HepG2 (cell line): ENCODE results near the gene KRTCAP3. TPM values are rescaled to one million over a fixed set of nuclear protein-coding genes. Genes with fewer than 3 reads are reported as not detected.

Experiments used
- ATAC-seq: fragments of 200-7000 bp; cut with Tn5 transposase; 3 replicates; pipeline ENCODE4 v1.9.1; 2020; ENCODE audit warnings: mild to moderate bottlenecking, moderate library complexity
- BruUV-seq: library from RNA; stranded (reverse); fragments of 400-500 nt; replicated peaks from 2 replicates; lab custom pipeline; 2021; lab: Mats Ljungman, UMichigan
- CTCF ChIA-PET: fragments of 300-600 bp; formaldehyde crosslinking; extraction: SDS; loops from one replicate; lab custom pipeline; 2021; ENCODE audit warnings: low total read pairs, inconsistent platforms, low intra/inter-chr PET ratio; lab: Yijun Ruan, JAX
- POLR2A ChIA-PET: fragments of 350-600 bp; sonication (Branson Sonifier 250); formaldehyde crosslinking; loops from one replicate; lab custom pipeline; 2020; ENCODE audit warnings: antibody characterized with exemption, inconsistent platforms; lab: Yijun Ruan, JAX
- DNase-seq: peaks from one replicate; pipeline ENCODE4 v3.0.0-alpha.2; 2015; ENCODE audit warnings: low spot score
- FAIRE-seq: peaks from 3 replicates; lab custom pipeline; 2011; peaks lifted over from hg19 to GRCh38; lab: Jason Lieb, UNC
- H2AFZ ChIP-seq: one replicate; pipeline ENCODE4 v1.6.1; 2011; ENCODE audit warnings: low read length, inconsistent platforms
- H3K27ac ChIP-seq: fragments of 300-600 bp; 3 replicates; pipeline ENCODE4 v1.8.0; 2011; ENCODE audit warnings: mixed run types, mild to moderate bottlenecking, mixed read lengths, low read length, inconsistent platforms; ENCODE audit not compliant: insufficient read depth; ENCODE audit errors: extremely low read length
- H3K27me3 ChIP-seq, 2 experiments: fragments of 200-600 bp in 1 of 2; 2 replicates in 1 of 2; 3 replicates in 1 of 2; pipeline versions ENCODE4 v1.6.0 to v1.8.0; 2011; ENCODE audit warnings: low read length in 2 of 2, mild to moderate bottlenecking in 2 of 2, moderate library complexity in 2 of 2, inconsistent platforms in 1 of 2; ENCODE audit not compliant: insufficient read depth in 2 of 2, control insufficient read depth in 1 of 2
- H3K36me3 ChIP-seq, 2 experiments: fragments of 200-600 bp in 1 of 2; replicated peaks in 1 of 2; 2 replicates in 1 of 2; 3 replicates in 1 of 2; pipeline versions ENCODE4 v1.5.1 to v1.8.0; 2011; ENCODE audit warnings: low read length in 2 of 2, inconsistent platforms in 1 of 2; ENCODE audit not compliant: insufficient read depth in 2 of 2, control insufficient read depth in 1 of 2
- H3K4me1 ChIP-seq: 2 replicates; pipeline ENCODE4 v1.5.1; 2012; ENCODE audit warnings: low read length, inconsistent platforms; ENCODE audit not compliant: insufficient read depth
- H3K4me2 ChIP-seq: 2 replicates; pipeline ENCODE4 v1.6.0; 2011; ENCODE audit warnings: low read depth, low read length, inconsistent platforms
- H3K4me3 ChIP-seq, 3 experiments: fragments of 200-600 bp in 1 of 3; sonication (generic), shearing (Covaris generic) in 1 of 3; replicated peaks in 1 of 3; 2 replicates each; pipeline ENCODE4 v1.5.1; 2011 to 2016; ENCODE audit warnings: low read length in 3 of 3, inconsistent platforms in 2 of 3, low read depth in 2 of 3, mild to moderate bottlenecking in 2 of 3, control low read depth in 1 of 3, mixed read lengths in 1 of 3; ENCODE audit not compliant: insufficient read depth in 1 of 3
- H3K79me2 ChIP-seq: one replicate; pipeline ENCODE4 v1.6.1; 2011; ENCODE audit warnings: low read length, inconsistent platforms; ENCODE audit not compliant: insufficient read depth
- H3K9ac ChIP-seq: 2 replicates; pipeline ENCODE4 v1.6.0; 2011; ENCODE audit warnings: mild to moderate bottlenecking, low read depth, low read length, inconsistent platforms; ENCODE audit not compliant: insufficient read depth
- H3K9me3 ChIP-seq: 2 replicates; pipeline ENCODE4 v1.5.1; 2012; ENCODE audit warnings: mild to moderate bottlenecking, low read length
- H4K20me1 ChIP-seq: 2 replicates; pipeline ENCODE4 v1.6.0; 2011; ENCODE audit warnings: inconsistent platforms, mild to moderate bottlenecking, low read length, moderate library complexity; ENCODE audit not compliant: insufficient read depth
- CSRNP1 ChIP-seq: sonication (generic); formaldehyde crosslinking; IDR thresholded peaks from 2 replicates; pipeline ENCODE4 v1.8.1; 2023; ENCODE audit warnings: mild to moderate bottlenecking, missing genetic modification reagents
- HOXA3 ChIP-seq: sonication (generic); formaldehyde crosslinking; IDR thresholded peaks from 2 replicates; pipeline ENCODE4 v1.5.0; 2020; ENCODE audit warnings: missing genetic modification reagents
- MYPOP ChIP-seq: sonication (generic); formaldehyde crosslinking; IDR thresholded peaks from 2 replicates; pipeline ENCODE4 v1.8.1; 2023; ENCODE audit warnings: mild to moderate bottlenecking, moderate library complexity, missing genetic modification reagents
- POLR2G ChIP-seq: fragments of 200-400 bp; formaldehyde crosslinking; IDR thresholded peaks from 2 replicates; pipeline ENCODE4 v1.6.1; 2018; ENCODE audit warnings: mild to moderate bottlenecking, low read depth, low read length, moderate library complexity
- RBFOX2 ChIP-seq: fragments of 200-400 bp; formaldehyde crosslinking; IDR thresholded peaks from 2 replicates; pipeline ENCODE4 v1.6.1; 2017; ENCODE audit warnings: low read depth, mild to moderate bottlenecking, low read length
- SMARCC2 ChIP-seq: fragments of 450-650 bp; IDR thresholded peaks from 2 replicates; pipeline ENCODE4 v1.6.1; 2017; ENCODE audit warnings: antibody characterized with exemption, mild to moderate bottlenecking
- TAF15 ChIP-seq: fragments of 200-400 bp; formaldehyde crosslinking; IDR thresholded peaks from one replicate; pipeline ENCODE4 v1.6.1; 2018; ENCODE audit warnings: mild to moderate bottlenecking, low read depth, low read length; ENCODE audit not compliant: poor library complexity, severe bottlenecking
- ZNF383 ChIP-seq: sonication (generic); formaldehyde crosslinking; IDR thresholded peaks from 2 replicates; pipeline ENCODE4 v1.4.0; 2020; ENCODE audit warnings: missing genetic modification reagents, mild to moderate bottlenecking, borderline replicate concordance
- ZNF468 ChIP-seq: sonication (generic); formaldehyde crosslinking; IDR thresholded peaks from 2 replicates; pipeline ENCODE4 v1.8.0; 2022; ENCODE audit warnings: mild to moderate bottlenecking, moderate library complexity, missing genetic modification reagents
- ZNF616 ChIP-seq: sonication (generic); formaldehyde crosslinking; IDR thresholded peaks from 2 replicates; pipeline ENCODE4 v1.5.0; 2020; ENCODE audit warnings: low read depth, mild to moderate bottlenecking, missing genetic modification reagents
- ZNF776 ChIP-seq: sonication (generic); formaldehyde crosslinking; IDR thresholded peaks from 2 replicates; pipeline ENCODE4 v1.4.0; 2020; ENCODE audit warnings: mild to moderate bottlenecking, missing genetic modification reagents
- WGBS: methylation state at CpG from one replicate; pipeline ENCODE4 v1.1.6; 2017; ENCODE audit warnings: low lambda C conversion rate; 5-methylcytosine and 5-hydroxymethylcytosine counted together
- in situ Hi-C: cut with HindIII; loops from 2 replicates; pipeline ENCODE4 v1.10.0; 2017; ENCODE audit warnings: low pct_unique_long_range_greater_than_20kb; ENCODE audit not compliant: extremely low pct_ligation_motif_present
- intact Hi-C: fragments of 100-400 bp; cut with micrococcal nuclease; formaldehyde crosslinking; loops from one replicate; pipeline ENCODE4 v1.10.0; 2022; ENCODE audit not compliant: unreplicated experiment
- polyA plus RNA-seq, 8 experiments: library from polyadenylated mRNA; depleted of rRNA in 3 of 8; stranded (reverse) in 7 of 8; unstranded in 1 of 8; fragments of >200 nt; fragmentation: Illumina TruSeq in 4 of 8; extraction: Trizol in 4 of 8; gene quantifications; 2 replicates each; pipeline versions ENCODE4 v1.2.1 to v1.2.3, GENCODE V29; 2011 to 2016; ENCODE audit warnings: low read depth in 4 of 8, missing spikeins in 1 of 8, mixed read lengths in 1 of 8; ENCODE audit not compliant: insufficient read depth in 1 of 8
- total RNA-seq, 5 experiments: library from RNA; depleted of rRNA; stranded (reverse); fragments of >200 nt; fragmentation: Illumina TruSeq; extraction: Trizol; gene quantifications; 2 replicates each; pipeline ENCODE4 v1.2.3, GENCODE V29; 2016; ENCODE audit warnings: low read depth in 1 of 5
- TF ChIP-seq, protein P1 (sequence below): sonication (generic); formaldehyde crosslinking; IDR thresholded peaks from 2 replicates; pipeline ENCODE4 v1.4.0; 2020; ENCODE audit warnings: mild to moderate bottlenecking, missing genetic modification reagents
- TF ChIP-seq, protein P2 (sequence below): sonication (generic); formaldehyde crosslinking; IDR thresholded peaks from 2 replicates; pipeline ENCODE4 v1.4.0; 2020; ENCODE audit warnings: missing genetic modification reagents
- TF ChIP-seq, protein P3 (sequence below): sonication (generic); formaldehyde crosslinking; IDR thresholded peaks from 2 replicates; pipeline ENCODE4 v1.8.0; 2022; ENCODE audit warnings: missing genetic modification reagents, low read depth, mild to moderate bottlenecking, borderline replicate concordance

The KRTCAP3 gene
- total and polyA plus RNA-seq, 2 of the 13 experiments (the other 11 are each of a cell fraction or from before 2014, with no cell fraction given) = 2.1 to 4.5 TPM

DNA sequence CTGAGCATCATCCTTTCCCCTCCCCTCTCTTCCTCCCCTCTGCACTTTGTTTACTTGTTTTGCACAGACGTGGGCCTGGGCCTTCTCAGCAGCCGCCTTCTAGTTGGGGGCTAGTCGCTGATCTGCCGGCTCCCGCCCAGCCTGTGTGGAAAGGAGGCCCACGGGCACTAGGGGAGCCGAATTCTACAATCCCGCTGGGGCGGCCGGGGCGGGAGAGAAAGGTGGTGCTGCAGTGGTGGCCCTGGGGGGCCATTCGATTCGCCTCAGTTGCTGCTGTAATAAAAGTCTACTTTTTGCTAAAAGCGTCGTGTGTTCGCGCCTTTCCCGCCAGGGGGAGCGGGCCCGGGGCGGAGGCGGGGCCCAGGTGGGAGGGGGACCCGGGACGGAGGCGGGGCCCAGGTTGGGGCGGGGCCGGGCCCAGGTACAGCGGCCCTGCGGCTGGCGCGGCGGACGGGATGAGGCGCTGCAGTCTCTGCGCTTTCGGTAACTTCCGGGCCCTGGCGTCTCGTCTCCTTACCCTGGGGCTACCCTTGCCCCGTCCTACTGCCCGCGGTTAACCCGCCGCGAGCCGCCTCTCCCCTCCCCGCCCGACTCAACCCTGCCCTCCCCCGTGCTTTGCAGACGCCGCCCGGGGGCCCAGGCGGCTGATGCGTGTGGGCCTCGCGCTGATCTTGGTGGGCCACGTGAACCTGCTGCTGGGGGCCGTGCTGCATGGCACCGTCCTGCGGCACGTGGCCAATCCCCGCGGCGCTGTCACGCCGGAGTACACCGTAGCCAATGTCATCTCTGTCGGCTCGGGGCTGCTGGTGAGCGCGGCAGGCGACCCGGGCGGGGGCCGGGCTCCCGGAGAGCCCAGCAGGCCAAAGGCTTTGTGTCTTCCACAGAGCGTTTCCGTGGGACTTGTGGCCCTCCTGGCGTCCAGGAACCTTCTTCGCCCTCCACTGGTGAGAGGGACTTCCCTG, at the start of gene KRTCAP3 (continued):
- TF ChIP-seq, protein P1, sequence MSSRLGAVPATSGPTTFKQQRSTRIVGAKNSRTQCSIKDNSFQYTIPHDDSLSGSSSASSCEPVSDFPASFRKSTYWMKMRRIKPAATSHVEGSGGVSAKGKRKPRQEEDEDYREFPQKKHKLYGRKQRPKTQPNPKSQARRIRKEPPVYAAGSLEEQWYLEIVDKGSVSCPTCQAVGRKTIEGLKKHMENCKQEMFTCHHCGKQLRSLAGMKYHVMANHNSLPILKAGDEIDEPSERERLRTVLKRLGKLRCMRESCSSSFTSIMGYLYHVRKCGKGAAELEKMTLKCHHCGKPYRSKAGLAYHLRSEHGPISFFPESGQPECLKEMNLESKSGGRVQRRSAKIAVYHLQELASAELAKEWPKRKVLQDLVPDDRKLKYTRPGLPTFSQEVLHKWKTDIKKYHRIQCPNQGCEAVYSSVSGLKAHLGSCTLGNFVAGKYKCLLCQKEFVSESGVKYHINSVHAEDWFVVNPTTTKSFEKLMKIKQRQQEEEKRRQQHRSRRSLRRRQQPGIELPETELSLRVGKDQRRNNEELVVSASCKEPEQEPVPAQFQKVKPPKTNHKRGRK (CRISPR knock-in tag) = no peak
- TF ChIP-seq ZNF616 (CRISPR knock-in tag) (no peak), ZNF776 (CRISPR knock-in tag) (0 out of 2 replicates have a peak, but pooled peaks have one; percentile 34), RBFOX2 (peak; percentile 73; the same call in 1 of the 2 replicates), HOXA3 (CRISPR knock-in tag) (peak; percentile 22; the same call in 1 of the 2 replicates), POLR2G (peak; percentile 44)
- TF ChIP-seq, protein P2, sequence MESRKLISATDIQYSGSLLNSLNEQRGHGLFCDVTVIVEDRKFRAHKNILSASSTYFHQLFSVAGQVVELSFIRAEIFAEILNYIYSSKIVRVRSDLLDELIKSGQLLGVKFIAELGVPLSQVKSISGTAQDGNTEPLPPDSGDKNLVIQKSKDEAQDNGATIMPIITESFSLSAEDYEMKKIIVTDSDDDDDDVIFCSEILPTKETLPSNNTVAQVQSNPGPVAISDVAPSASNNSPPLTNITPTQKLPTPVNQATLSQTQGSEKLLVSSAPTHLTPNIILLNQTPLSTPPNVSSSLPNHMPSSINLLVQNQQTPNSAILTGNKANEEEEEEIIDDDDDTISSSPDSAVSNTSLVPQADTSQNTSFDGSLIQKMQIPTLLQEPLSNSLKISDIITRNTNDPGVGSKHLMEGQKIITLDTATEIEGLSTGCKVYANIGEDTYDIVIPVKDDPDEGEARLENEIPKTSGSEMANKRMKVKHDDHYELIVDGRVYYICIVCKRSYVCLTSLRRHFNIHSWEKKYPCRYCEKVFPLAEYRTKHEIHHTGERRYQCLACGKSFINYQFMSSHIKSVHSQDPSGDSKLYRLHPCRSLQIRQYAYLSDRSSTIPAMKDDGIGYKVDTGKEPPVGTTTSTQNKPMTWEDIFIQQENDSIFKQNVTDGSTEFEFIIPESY = peak; percentile 4; the same call in 1 of the 2 replicates

- H3K4me1 ChIP-seq = no peaks in the 10 kb centered on the region
- no peak overlapping the region for H3K4me2 ChIP-seq
- no peak overlapping the region for H2AFZ ChIP-seq
- POLR2A ChIA-PET = no interaction called here
- CTCF ChIA-PET = no interaction called here
- no peak overlapping the region for H3K9ac ChIP-seq
- FAIRE-seq (no peak), ATAC-seq (no peak), DNase-seq (no peak)
- no peak overlapping the region for H3K4me3 ChIP-seq
- no peaks in the 10 kb centered on the region for H4K20me1 ChIP-seq
- H3K27ac ChIP-seq = no peak overlapping the region
- in situ Hi-C loops (no loop called here), intact Hi-C loops (no loop called here)
- BruUV-seq = no TSS peak
- H3K27me3 ChIP-seq = no peaks in the 10 kb centered on the region
- peaks cover 3 to 28% of the 10 kb centered on the region in 2 experiments; a peak in 3 of 5 replicates for H3K36me3 ChIP-seq
- 97% methylated on average over 33 of the region's 33 CpGs for WGBS
- peaks cover 75% of the 10 kb centered on the region for H3K79me2 ChIP-seq
- H3K9me3 ChIP-seq = no peaks in the 10 kb centered on the region
- TF ChIP-seq, protein P3, sequence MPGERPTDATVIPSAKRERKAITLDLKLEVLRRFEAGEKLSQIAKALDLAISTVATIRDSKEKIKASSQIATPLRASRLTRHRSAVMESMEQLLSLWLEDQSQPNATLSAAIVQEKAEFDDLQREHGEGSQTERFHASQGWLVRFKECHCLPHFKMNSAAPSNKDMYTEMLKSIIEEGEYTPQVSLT = no peak
- TF ChIP-seq ZNF468 (CRISPR knock-in tag) (no peak), SMARCC2 (no peak), MYPOP (CRISPR knock-in tag) (no peak), ZNF383 (no peak), TAF15 (no peak), CSRNP1 (CRISPR knock-in tag) (no peak)
Observed at GRCh38 chr2:27393225-27393624, 49.0 kb upstream of the KRTCAP3 start.
